ENCODE measurements around the gene INF2. TPM values are rescaled to one million over a fixed set of nuclear protein-coding genes. Genes with fewer than 3 reads are reported as not detected.

The INF2 gene
- total and polyA plus RNA-seq, 4 donors, result 22.8 to 72.8 (median 44.0) TPM

DNA sequence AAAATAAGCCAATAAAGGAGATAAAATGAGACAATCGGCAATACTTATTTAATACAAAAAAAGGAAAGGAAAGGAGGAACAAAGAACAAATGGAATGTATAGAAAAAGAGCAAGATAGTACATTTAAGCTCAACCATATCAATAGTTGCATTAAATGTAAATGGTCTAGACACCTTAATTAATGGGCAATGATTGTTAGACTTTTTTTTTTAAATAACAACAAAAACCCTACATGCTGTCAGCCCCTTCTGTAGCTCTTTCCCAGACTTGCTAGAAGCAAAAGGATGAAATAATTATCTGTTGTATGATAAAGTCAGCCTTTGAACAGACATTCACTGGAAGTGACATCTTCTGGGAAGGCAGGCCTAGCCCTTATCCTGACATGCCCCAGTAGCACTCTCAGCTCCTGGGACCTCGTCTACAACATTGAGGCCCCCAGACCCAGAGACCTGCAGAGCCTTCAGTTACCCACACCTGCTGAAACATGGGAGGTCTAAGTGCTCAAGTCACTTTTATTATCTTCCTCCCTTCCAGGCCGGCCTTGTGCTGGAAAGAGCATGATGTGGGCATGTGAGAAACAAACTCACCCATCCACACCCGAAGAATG is 76.9 kb downstream of the INF2 start:
- Histone ChIP-seq H3K36me3 (ENCODE audit: control insufficient read depth, insufficient read depth, low read length) (peaks cover 40% of the 10 kb centered on the region), H3K4me3 (ENCODE audit: low read depth, low read length) (no peak overlapping the region), H3K4me1 (ENCODE audit: control insufficient read depth, insufficient read depth, low read length) (peaks cover 13% of the 10 kb centered on the region), H3K27ac (ENCODE audit: low read depth, low read length) (no peak overlapping the region), H3K9me3 (ENCODE audit: control insufficient read depth, insufficient read depth, low read length) (no peaks in the 10 kb centered on the region), H3K27me3 (ENCODE audit: control insufficient read depth, insufficient read depth, low read length) (no peaks in the 10 kb centered on the region)
- no peak for DNase-seq (ENCODE audit: low read depth in 4 of 6, low spot score in 6 of 6)
- no CpG with 5 or more reads among the region's 4 CpGs for WGBS (ENCODE audit: insufficient coverage)

GRCh38 chr14:104766863-104767633 is 77.6 kb downstream of the INF2 start:
- no peak overlapping the region for H3K27ac ChIP-seq (ENCODE audit: low read depth, low read length)
- 90% methylated on average over 12 of the region's 15 CpGs for WGBS (ENCODE audit: insufficient coverage)
- no peak for DNase-seq (ENCODE audit: low read depth in 4 of 6, low spot score in 6 of 6)

DNA sequence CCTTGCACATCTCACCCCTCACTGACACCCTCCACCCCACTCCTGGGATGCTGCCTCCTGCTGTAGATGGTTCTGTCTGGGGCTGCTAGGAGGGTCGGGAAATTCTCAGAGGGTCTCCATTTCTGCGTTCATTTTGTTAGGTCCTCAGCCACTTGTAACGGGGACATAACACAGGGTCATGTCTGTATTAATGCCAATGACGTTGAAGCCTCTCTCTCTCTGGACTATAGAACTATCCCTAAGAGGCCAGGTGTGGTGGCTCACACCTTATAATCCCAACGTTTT is 78.2 kb downstream of the INF2 start:
- WGBS (ENCODE audit: insufficient coverage), result 94% methylated on average over 5 of the region's 5 CpGs
- H3K4me1 ChIP-seq (ENCODE audit: control insufficient read depth, insufficient read depth, low read length), result peaks cover 13% of the 10 kb centered on the region
- DNase-seq (ENCODE audit: low read depth in 4 of 6, low spot score in 6 of 6), result no peak
- H3K9me3 ChIP-seq (ENCODE audit: control insufficient read depth, insufficient read depth, low read length), result no peaks in the 10 kb centered on the region
- no peak overlapping the region for H3K4me3 ChIP-seq (ENCODE audit: low read depth, low read length)
- H3K27ac ChIP-seq (ENCODE audit: low read depth, low read length), result no peak overlapping the region
- no peaks in the 10 kb centered on the region for H3K27me3 ChIP-seq (ENCODE audit: control insufficient read depth, insufficient read depth, low read length)
- peaks cover 49% of the 10 kb centered on the region for H3K36me3 ChIP-seq (ENCODE audit: control insufficient read depth, insufficient read depth, low read length)

More at GRCh38 chr14:104766863-104767633, 77.6 kb downstream of the INF2 start:
- Histone ChIP-seq H3K36me3 (ENCODE audit: control insufficient read depth, insufficient read depth, low read length) (peaks cover 44% of the 10 kb centered on the region), H3K27me3 (ENCODE audit: control insufficient read depth, insufficient read depth, low read length) (no peaks in the 10 kb centered on the region), H3K9me3 (ENCODE audit: control insufficient read depth, insufficient read depth, low read length) (no peaks in the 10 kb centered on the region), H3K4me3 (ENCODE audit: low read depth, low read length) (no peak overlapping the region), H3K4me1 (ENCODE audit: control insufficient read depth, insufficient read depth, low read length) (peaks cover 13% of the 10 kb centered on the region)

DNA sequence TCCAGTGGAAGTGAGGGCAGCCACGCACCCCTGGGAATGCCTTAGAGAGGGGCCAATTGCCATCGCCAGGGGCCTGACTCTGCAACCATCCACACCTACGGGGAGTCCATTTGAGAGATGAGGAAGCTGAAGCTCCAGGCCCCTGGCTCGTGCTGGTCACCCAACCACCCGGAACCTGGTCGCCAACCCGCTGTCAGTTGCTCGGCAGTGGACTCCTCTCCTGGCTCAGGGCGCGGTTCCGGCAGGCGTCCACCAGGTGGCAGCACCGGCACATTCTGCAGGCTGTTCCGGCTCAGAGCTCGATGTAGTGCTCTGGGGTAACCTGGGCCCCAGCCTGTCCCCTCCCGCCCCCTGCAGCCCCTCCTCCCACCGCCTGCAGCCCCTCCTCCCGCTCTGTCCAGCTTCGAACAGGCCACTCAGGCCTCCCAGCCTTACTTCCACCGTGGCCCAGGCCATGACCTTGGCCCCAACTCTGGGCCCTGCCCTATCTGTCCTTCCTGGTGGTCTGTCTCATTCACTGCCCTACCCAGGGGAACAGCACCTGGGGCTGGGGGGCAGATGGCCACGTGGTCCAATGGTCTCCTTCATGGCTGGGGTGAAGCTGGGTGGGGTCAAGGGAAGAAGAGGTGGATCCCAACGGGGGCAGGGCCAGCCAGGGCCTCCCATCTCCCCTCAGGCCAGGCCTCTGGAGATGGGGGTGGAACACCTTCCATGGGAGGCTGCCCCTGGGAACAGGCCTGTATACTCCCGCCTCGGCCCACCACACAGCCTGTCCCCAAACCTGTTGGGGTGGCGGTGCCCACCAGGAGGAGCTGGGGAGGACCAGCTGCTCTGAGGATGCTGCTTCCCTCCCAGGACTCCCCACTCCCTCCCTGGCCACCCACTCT is 79.3 kb downstream of the INF2 start:
- WGBS (ENCODE audit: insufficient coverage), result under 1% methylated on average over 19 of the region's 25 CpGs
- Histone ChIP-seq H3K4me1 (ENCODE audit: control insufficient read depth, insufficient read depth, low read length) (peaks cover 13% of the 10 kb centered on the region), H3K9me3 (ENCODE audit: control insufficient read depth, insufficient read depth, low read length) (no peaks in the 10 kb centered on the region), H3K36me3 (ENCODE audit: control insufficient read depth, insufficient read depth, low read length) (peaks cover 57% of the 10 kb centered on the region), H3K27me3 (ENCODE audit: control insufficient read depth, insufficient read depth, low read length) (no peaks in the 10 kb centered on the region), H3K4me3 (ENCODE audit: low read depth, low read length) (no peak overlapping the region), H3K27ac (ENCODE audit: low read depth, low read length) (no peak overlapping the region)
- DNase-seq (ENCODE audit: low read depth in 4 of 6, low spot score in 6 of 6), result peak in 5 of 6 donors; percentile 64 to 94 (median 75)

DNA sequence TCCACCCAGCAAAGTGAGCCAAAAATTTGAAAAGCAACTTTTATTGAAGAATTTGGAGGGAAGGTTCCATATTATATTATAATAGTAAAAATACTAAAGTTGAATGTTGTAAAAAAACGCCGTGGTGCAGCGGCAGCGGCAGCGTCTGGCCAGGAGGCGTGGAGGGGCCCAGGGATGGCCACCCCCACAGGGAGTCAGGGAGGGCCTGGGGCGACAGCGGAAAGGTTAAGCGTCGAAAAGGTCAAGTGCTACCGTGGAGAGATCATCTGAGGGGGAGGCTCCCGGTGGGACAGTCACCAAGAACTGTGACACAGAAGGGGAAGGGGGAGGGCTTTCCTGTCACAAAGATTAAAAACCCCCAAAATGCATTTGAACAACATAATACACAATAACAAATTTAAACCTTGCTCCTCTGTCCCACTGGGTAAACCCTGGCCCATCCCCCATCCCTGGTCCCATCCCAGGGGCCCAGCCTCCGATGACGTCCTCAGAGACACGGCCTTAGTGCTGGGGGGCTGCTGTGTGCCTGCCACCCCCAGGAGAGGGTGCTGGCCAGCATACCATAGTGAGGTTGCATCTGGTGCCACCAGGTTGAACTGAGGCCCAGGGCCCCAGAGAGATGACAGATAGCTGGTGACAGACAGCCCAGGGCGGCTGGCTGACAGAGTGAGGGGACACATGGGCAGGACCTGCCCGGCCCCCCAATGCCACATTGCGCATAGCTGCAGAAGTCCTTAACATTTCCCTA is 80.1 kb downstream of the INF2 start:
- Histone ChIP-seq H3K27ac (ENCODE audit: low read depth, low read length) (no peak overlapping the region), H3K9me3 (ENCODE audit: control insufficient read depth, insufficient read depth, low read length) (no peaks in the 10 kb centered on the region), H3K4me3 (ENCODE audit: low read depth, low read length) (no peak overlapping the region), H3K36me3 (ENCODE audit: control insufficient read depth, insufficient read depth, low read length) (peaks cover 66% of the 10 kb centered on the region), H3K27me3 (ENCODE audit: control insufficient read depth, insufficient read depth, low read length) (no peaks in the 10 kb centered on the region), H3K4me1 (ENCODE audit: control insufficient read depth, insufficient read depth, low read length) (peaks cover 13% of the 10 kb centered on the region)
- WGBS (ENCODE audit: insufficient coverage), result 90% methylated on average over 12 of the region's 18 CpGs
- DNase-seq (ENCODE audit: low read depth in 4 of 6, low spot score in 6 of 6), result no peak

GRCh38 chr14:104770072-104770579 is 80.7 kb downstream of the INF2 start:
- DNase-seq (ENCODE audit: low read depth in 4 of 6, low spot score in 6 of 6), result no peak
- Histone ChIP-seq H3K4me1 (ENCODE audit: control insufficient read depth, insufficient read depth, low read length) (peaks cover 13% of the 10 kb centered on the region), H3K27me3 (ENCODE audit: control insufficient read depth, insufficient read depth, low read length) (no peaks in the 10 kb centered on the region), H3K27ac (ENCODE audit: low read depth, low read length) (no peak overlapping the region), H3K9me3 (ENCODE audit: control insufficient read depth, insufficient read depth, low read length) (no peaks in the 10 kb centered on the region), H3K4me3 (ENCODE audit: low read depth, low read length) (no peak overlapping the region), H3K36me3 (ENCODE audit: control insufficient read depth, insufficient read depth, low read length) (peaks cover 72% of the 10 kb centered on the region)
- 67% methylated on average over 9 of the region's 24 CpGs for WGBS (ENCODE audit: insufficient coverage)

GRCh38 chr14:104770851-104771272 is 81.4 kb downstream of the INF2 start:
- H3K4me3 ChIP-seq (ENCODE audit: low read depth, low read length), result no peak overlapping the region
- no peaks in the 10 kb centered on the region for H3K9me3 ChIP-seq (ENCODE audit: control insufficient read depth, insufficient read depth, low read length)
- WGBS (ENCODE audit: insufficient coverage), result 73% methylated on average over 2 of the region's 5 CpGs
- no peaks in the 10 kb centered on the region for H3K27me3 ChIP-seq (ENCODE audit: control insufficient read depth, insufficient read depth, low read length)
- H3K4me1 ChIP-seq (ENCODE audit: control insufficient read depth, insufficient read depth, low read length), result peaks cover 13% of the 10 kb centered on the region
- no peak overlapping the region for H3K27ac ChIP-seq (ENCODE audit: low read depth, low read length)
- DNase-seq (ENCODE audit: low read depth in 4 of 6, low spot score in 6 of 6), result no peak
- peaks cover 79% of the 10 kb centered on the region for H3K36me3 ChIP-seq (ENCODE audit: control insufficient read depth, insufficient read depth, low read length)

GRCh38 chr14:104771374-104771773 is 82.0 kb downstream of the INF2 start:
- WGBS (ENCODE audit: insufficient coverage), result 95% methylated on average over 4 of the region's 4 CpGs
- H3K4me1 ChIP-seq (ENCODE audit: control insufficient read depth, insufficient read depth, low read length), result peaks cover 13% of the 10 kb centered on the region
- H3K36me3 ChIP-seq (ENCODE audit: control insufficient read depth, insufficient read depth, low read length), result peaks cover 84% of the 10 kb centered on the region
- H3K4me3 ChIP-seq (ENCODE audit: low read depth, low read length), result no peak overlapping the region
- H3K27ac ChIP-seq (ENCODE audit: low read depth, low read length), result no peak overlapping the region
- no peak for DNase-seq (ENCODE audit: low read depth in 4 of 6, low spot score in 6 of 6)
- H3K27me3 ChIP-seq (ENCODE audit: control insufficient read depth, insufficient read depth, low read length), result no peaks in the 10 kb centered on the region
- H3K9me3 ChIP-seq (ENCODE audit: control insufficient read depth, insufficient read depth, low read length), result no peaks in the 10 kb centered on the region

All from spinal cord (tissue), 10 donors.